HUES64 (cell line): ENCODE results near the gene LMAN2.

Experiments
- H3K27ac ChIP-seq: 2 replicates; pipeline ENCODE4 v1.7.0; 2013; ENCODE audit warnings: low read depth, low read length, inconsistent platforms
- H3K27me3 ChIP-seq: 2 replicates; pipeline ENCODE4 v1.6.1; 2013; ENCODE audit warnings: mild to moderate bottlenecking, low read length; ENCODE audit not compliant: insufficient read depth
- H3K36me3 ChIP-seq: 2 replicates; pipeline ENCODE4 v1.6.1; 2013; ENCODE audit warnings: mild to moderate bottlenecking, low read length; ENCODE audit not compliant: insufficient read depth
- H3K4me1 ChIP-seq: 2 replicates; pipeline ENCODE4 v1.6.1; 2013; ENCODE audit warnings: mild to moderate bottlenecking, low read length, moderate library complexity; ENCODE audit not compliant: insufficient read depth
- H3K4me3 ChIP-seq: 2 replicates; pipeline ENCODE4 v1.5.1; 2013; ENCODE audit warnings: mild to moderate bottlenecking, low read length, moderate library complexity
- H3K9ac ChIP-seq: 2 replicates; pipeline ENCODE4 v1.6.1; 2013; ENCODE audit warnings: mild to moderate bottlenecking, low read depth, low read length
- H3K9me3 ChIP-seq: 2 replicates; pipeline ENCODE4 v1.6.1; 2013; ENCODE audit warnings: low read depth, low read length; ENCODE audit not compliant: insufficient read depth
- WGBS: fragments of 150-250, 120-280 bp; methylation state at CpG from one replicate; pipeline ENCODE4 v1.1.7; 2013; ENCODE audit warnings: missing lambda C conversion rate; 5-methylcytosine and 5-hydroxymethylcytosine counted together

LMAN2 gene

GRCh38 chr5:177332896-177333260 is 18.6 kb downstream of the LMAN2 start:
- Histone ChIP-seq H3K9ac (no peak overlapping the region), H3K9me3 (no peaks in the 10 kb centered on the region), H3K36me3 (peaks cover 72% of the 10 kb centered on the region), H3K4me1 (no peaks in the 10 kb centered on the region), H3K27ac (no peak overlapping the region), H3K27me3 (no peaks in the 10 kb centered on the region), H3K4me3 (no peak overlapping the region)
- WGBS: 94% methylated on average over 13 of the region's 13 CpGs

- Histone ChIP-seq H3K27me3 (no peaks in the 10 kb centered on the region), H3K9ac (no peak overlapping the region), H3K27ac (no peak overlapping the region), H3K9me3 (no peaks in the 10 kb centered on the region), H3K4me3 (no peak overlapping the region), H3K4me1 (no peaks in the 10 kb centered on the region), H3K36me3 (peaks cover 66% of the 10 kb centered on the region)
- 94% methylated on average over 35 of the region's 35 CpGs for WGBS
Observed at GRCh38 chr5:177332031-177332895, 19.2 kb downstream of the LMAN2 start.

GRCh38 chr5:177330991-177331842 is 20.3 kb downstream of the LMAN2 start:
- Histone ChIP-seq H3K4me3 (no peak overlapping the region), H3K4me1 (peaks cover under 1% of the 10 kb centered on the region; the same call in 1 of the 2 replicates), H3K27ac (no peak overlapping the region), H3K9me3 (no peaks in the 10 kb centered on the region), H3K36me3 (peaks cover 55% of the 10 kb centered on the region), H3K9ac (no peak overlapping the region; the same call in 1 of the 2 replicates), H3K27me3 (no peaks in the 10 kb centered on the region)
- WGBS: 95% methylated on average over 27 of the region's 27 CpGs

- H3K4me1 ChIP-seq: peaks cover 9% of the 10 kb centered on the region
Observed at GRCh38 chr5:177329883-177330282, 21.6 kb downstream of the LMAN2 start.

GRCh38 chr5:177328545-177329231 is 22.8 kb downstream of the LMAN2 start:
- peak overlapping the region; percentile 18; the same call in 1 of the 2 replicates for H3K27ac ChIP-seq
- no peak overlapping the region for H3K9ac ChIP-seq
- peaks cover 9% of the 10 kb centered on the region for H3K4me1 ChIP-seq
- H3K27me3 ChIP-seq: no peaks in the 10 kb centered on the region
- H3K9me3 ChIP-seq: no peaks in the 10 kb centered on the region
- peaks cover 30% of the 10 kb centered on the region for H3K36me3 ChIP-seq
- 90% methylated on average over 17 of the region's 19 CpGs for WGBS
- H3K4me3 ChIP-seq: no peak overlapping the region

More at GRCh38 chr5:177329883-177330282, 21.6 kb downstream of the LMAN2 start:
- H3K27ac ChIP-seq: no peak overlapping the region
- H3K36me3 ChIP-seq: peaks cover 42% of the 10 kb centered on the region
- no peaks in the 10 kb centered on the region for H3K27me3 ChIP-seq
- no peak overlapping the region for H3K9ac ChIP-seq
- H3K4me3 ChIP-seq: no peak overlapping the region
- H3K9me3 ChIP-seq: no peaks in the 10 kb centered on the region
- 91% methylated on average over 6 of the region's 6 CpGs for WGBS

GRCh38 chr5:177327539-177328522 is 23.6 kb downstream of the LMAN2 start:
- no peak overlapping the region for H3K4me3 ChIP-seq
- peak overlapping the region; percentile 19; the same call in 1 of the 2 replicates for H3K9ac ChIP-seq
- WGBS: 94% methylated on average over 28 of the region's 28 CpGs

GRCh38 chr5:177325868-177326381 is 25.5 kb downstream of the LMAN2 start:
- H3K36me3 ChIP-seq: peaks cover 11% of the 10 kb centered on the region; the same call in 1 of the 2 replicates
- H3K9me3 ChIP-seq: no peaks in the 10 kb centered on the region
- peak overlapping the region; percentile 54 for H3K9ac ChIP-seq
- peak overlapping the region; percentile 86 for H3K27ac ChIP-seq
- H3K4me1 ChIP-seq: peaks cover 9% of the 10 kb centered on the region
- no peaks in the 10 kb centered on the region for H3K27me3 ChIP-seq
- WGBS: 25% methylated on average over 1 of the region's 1 CpG
- no peak overlapping the region for H3K4me3 ChIP-seq

More at GRCh38 chr5:177327539-177328522, 23.6 kb downstream of the LMAN2 start:
- Histone ChIP-seq H3K27ac (peak overlapping the region; percentile 18; the same call in 1 of the 2 replicates), H3K9me3 (no peaks in the 10 kb centered on the region), H3K27me3 (no peaks in the 10 kb centered on the region), H3K36me3 (peaks cover 22% of the 10 kb centered on the region), H3K4me1 (peaks cover 9% of the 10 kb centered on the region)

GRCh38 chr5:177320879-177321278 is 30.6 kb downstream of the LMAN2 start:
- WGBS: 97% methylated on average over 7 of the region's 7 CpGs

GRCh38 chr5:177319913-177320588 is 31.4 kb downstream of the LMAN2 start:
- H3K27ac ChIP-seq: no peak overlapping the region
- no peaks in the 10 kb centered on the region for H3K36me3 ChIP-seq
- 95% methylated on average over 14 of the region's 14 CpGs for WGBS
- H3K9ac ChIP-seq: no peak overlapping the region
- H3K4me1 ChIP-seq: no peaks in the 10 kb centered on the region; the same call in 1 of the 2 replicates
- no peaks in the 10 kb centered on the region for H3K9me3 ChIP-seq
- no peaks in the 10 kb centered on the region for H3K27me3 ChIP-seq
- H3K4me3 ChIP-seq: no peak overlapping the region

More at GRCh38 chr5:177320879-177321278, 30.6 kb downstream of the LMAN2 start:
- H3K36me3 ChIP-seq: no peaks in the 10 kb centered on the region
- H3K9me3 ChIP-seq: no peaks in the 10 kb centered on the region
- no peaks in the 10 kb centered on the region for H3K27me3 ChIP-seq
- H3K9ac ChIP-seq: no peak overlapping the region
- no peak overlapping the region for H3K27ac ChIP-seq
- no peak overlapping the region for H3K4me3 ChIP-seq
- peaks cover 5% of the 10 kb centered on the region for H3K4me1 ChIP-seq
